NCI-H1436 (cell line): Measurements from ENCODE around the gene CD34.

Experiments
- DNase-seq: peaks from one replicate; lab custom pipeline; 2025; lab: John Stamatoyannopoulos, UW

Gene CD34

GRCh38 chr1:207873055-207873890 lies 37.7 kb downstream of the CD34 start:
- DNase-seq, result no peak

GRCh38 chr1:207872621-207873020 lies 38.3 kb downstream of the CD34 start:
- no peak for DNase-seq

GRCh38 chr1:207871117-207871649 lies 39.7 kb downstream of the CD34 start:
- DNase-seq, result no peak

GRCh38 chr1:207870306-207871031 lies 40.5 kb downstream of the CD34 start:
- DNase-seq, result no peak

GRCh38 chr1:207869859-207870258 lies 41.1 kb downstream of the CD34 start:
- DNase-seq, result no peak

GRCh38 chr1:207868774-207869721 lies 41.9 kb downstream of the CD34 start:
- peak; percentile 69 for DNase-seq

GRCh38 chr1:207868251-207868773 lies 42.6 kb downstream of the CD34 start:
- no peak for DNase-seq

GRCh38 chr1:207867136-207868109 lies 43.5 kb downstream of the CD34 start:
- no peak for DNase-seq

GRCh38 chr1:207866471-207867135 lies 44.3 kb downstream of the CD34 start:
- no peak for DNase-seq

- no peak for DNase-seq
Measured at GRCh38 chr1:207863893-207864535, 46.9 kb downstream of the CD34 start.

GRCh38 chr1:207862241-207862787 lies 48.6 kb downstream of the CD34 start:
- DNase-seq, result no peak

GRCh38 chr1:207861442-207862177 lies 49.3 kb downstream of the CD34 start:
- DNase-seq, result no peak

GRCh38 chr1:207860531-207860930 lies 50.4 kb downstream of the CD34 start:
- no peak for DNase-seq

- no peak for DNase-seq
Measured at GRCh38 chr1:207858806-207859205, 52.1 kb downstream of the CD34 start.

GRCh38 chr1:207858281-207858680 lies 52.6 kb downstream of the CD34 start:
- no peak for DNase-seq

GRCh38 chr1:207857447-207857846 lies 53.5 kb downstream of the CD34 start:
- no peak for DNase-seq

- DNase-seq, result no peak
Measured at GRCh38 chr1:207856276-207857023, 54.5 kb downstream of the CD34 start.

GRCh38 chr1:207854001-207854400 lies 56.9 kb downstream of the CD34 start:
- DNase-seq, result no peak
